PC-9 (cell line): Measurements from ENCODE around the gene CREB1. TPM values are rescaled to one million over a fixed set of nuclear protein-coding genes. Genes with fewer than 3 reads are reported as not detected.

Source experiments
- BruUV-seq: library from RNA; stranded (reverse); fragments of 400-500 nt; replicated peaks from 2 replicates; lab custom pipeline; 2021; lab: Mats Ljungman, UMichigan
- CTCF ChIA-PET: fragments of 300-600 bp; sonication (Branson Sonifier 250); formaldehyde crosslinking; loops from one replicate; lab custom pipeline; 2022; ENCODE audit warnings: antibody characterized with exemption; lab: Charles Lee
- POLR2A ChIA-PET: fragments of 300-600 bp; sonication (Branson Sonifier 250); formaldehyde crosslinking; loops from one replicate; lab custom pipeline; 2022; ENCODE audit warnings: antibody characterized with exemption; ENCODE audit not compliant: unreplicated experiment; lab: Charles Lee
- DNase-seq, 2 experiments: peaks; one replicate each; pipeline versions ENCODE4 v3.0.0 to v3.0.0-alpha.2; 2015 to 2022; ENCODE audit warnings: mixed read lengths in 1 of 2
- H2AFZ ChIP-seq: fragments of 200-600 bp; sonication (generic); 2 replicates; pipeline ENCODE4 v1.8.1; 2017; ENCODE audit warnings: antibody characterized with exemption
- H3F3A ChIP-seq: fragments of 200-600 bp; sonication (generic); 2 replicates; pipeline ENCODE4 v1.8.1; 2017; ENCODE audit warnings: antibody characterized with exemption, mild to moderate bottlenecking, low read depth; ENCODE audit not compliant: insufficient read depth
- H3K27ac ChIP-seq: fragments of 200-600 bp; sonication (generic); 2 replicates; pipeline ENCODE4 v1.6.1; 2016; ENCODE audit warnings: mixed run types
- H3K27me3 ChIP-seq: fragments of 200-600 bp; sonication (generic); 2 replicates; pipeline ENCODE4 v1.6.1; 2016; ENCODE audit warnings: low read depth, mixed run types; ENCODE audit not compliant: insufficient read depth
- H3K36me3 ChIP-seq: fragments of 200-600 bp; sonication (generic); 2 replicates; pipeline ENCODE4 v1.6.1; 2016; ENCODE audit warnings: low read depth, mixed run types
- H3K4me1 ChIP-seq: fragments of 200-600 bp; sonication (generic); replicated peaks from 2 replicates; pipeline ENCODE4 v1.6.1; 2016; ENCODE audit warnings: mixed run types; ENCODE audit not compliant: insufficient read depth
- H3K4me2 ChIP-seq: fragments of 200-600 bp; sonication (generic); 2 replicates; pipeline ENCODE4 v1.6.1; 2017; ENCODE audit warnings: mixed run types
- H3K4me3 ChIP-seq: fragments of 200-600 bp; sonication (generic); 2 replicates; pipeline ENCODE4 v1.6.1; 2016; ENCODE audit warnings: mixed run types
- H3K79me2 ChIP-seq: fragments of 200-600 bp; sonication (generic); 2 replicates; pipeline ENCODE4 v1.6.1; 2017; ENCODE audit warnings: low read depth, mixed run types
- H3K9me2 ChIP-seq: fragments of 200-600 bp; sonication (generic); 2 replicates; pipeline ENCODE4 v1.8.1; 2017; ENCODE audit warnings: mild to moderate bottlenecking; ENCODE audit not compliant: insufficient read depth
- H3K9me3 ChIP-seq: fragments of 200-600 bp; sonication (generic); 2 replicates; pipeline ENCODE4 v1.8.1; 2016; ENCODE audit warnings: low read depth; ENCODE audit not compliant: insufficient read depth
- H4K20me1 ChIP-seq: fragments of 200-600 bp; sonication (generic); 2 replicates; pipeline ENCODE4 v1.8.1; 2017; ENCODE audit not compliant: insufficient read depth
- EZH2 ChIP-seq: fragments of 200-600 bp; sonication (generic); IDR thresholded peaks from 2 replicates; pipeline ENCODE4 v1.8.0; 2017; ENCODE audit warnings: antibody characterized with exemption, low read depth
- intact Hi-C: fragments of 100-400 bp; cut with micrococcal nuclease; formaldehyde crosslinking; loops from one replicate; pipeline ENCODE4 v1.10.0; 2022; ENCODE audit not compliant: unreplicated experiment
- total RNA-seq: library from RNA; stranded (reverse); gene quantifications from 2 replicates; pipeline ENCODE4 v1.2.3, GENCODE V29; 2021
- TF ChIP-seq, protein P1 (sequence below): fragments of 200-600 bp; sonication (generic); conservative IDR thresholded peaks from 2 replicates; pipeline ENCODE4 v1.6.1; 2017; ENCODE audit warnings: mixed run types, antibody characterized with exemption, mild to moderate bottlenecking, moderate library complexity

The CREB1 gene
- total RNA-seq, 1 experiment from 2014 or later, result 42.2 TPM

DNA sequence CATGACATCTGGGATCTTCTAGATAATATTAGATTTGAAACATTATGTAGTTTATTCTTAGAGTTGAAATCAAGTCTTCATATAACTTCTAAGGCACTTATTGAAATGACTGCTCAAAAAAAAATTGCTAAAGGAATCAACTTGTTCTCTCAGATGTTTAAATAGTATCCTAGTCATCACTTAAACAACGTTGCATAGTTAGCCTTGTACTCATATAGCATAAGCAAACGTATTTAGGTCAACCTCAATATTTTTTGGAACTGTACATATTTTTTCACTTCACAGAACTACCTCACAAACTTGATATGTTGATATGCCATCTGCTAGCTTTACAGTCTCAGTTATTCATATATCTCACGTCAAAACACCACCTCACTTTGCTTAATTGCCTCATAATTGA is 47.1 kb upstream of the CREB1 start:
- ChIA-PET CTCF (no interaction called here), POLR2A (no interaction called here)
- Histone ChIP-seq H3K27ac (no peak overlapping the region), H3F3A (no peaks in the 10 kb centered on the region), H3K36me3 (no peaks in the 10 kb centered on the region), H2AFZ (no peak overlapping the region), H3K27me3 (no peaks in the 10 kb centered on the region), H3K4me3 (no peak overlapping the region), H3K4me1 (peaks cover 6% of the 10 kb centered on the region), H3K9me2 (no peaks in the 10 kb centered on the region), H3K79me2 (no peaks in the 10 kb centered on the region), H3K9me3 (no peaks in the 10 kb centered on the region), H3K4me2 (no peak overlapping the region), H4K20me1 (no peaks in the 10 kb centered on the region)
- DNase-seq, result no peak
- TF ChIP-seq, protein P1, sequence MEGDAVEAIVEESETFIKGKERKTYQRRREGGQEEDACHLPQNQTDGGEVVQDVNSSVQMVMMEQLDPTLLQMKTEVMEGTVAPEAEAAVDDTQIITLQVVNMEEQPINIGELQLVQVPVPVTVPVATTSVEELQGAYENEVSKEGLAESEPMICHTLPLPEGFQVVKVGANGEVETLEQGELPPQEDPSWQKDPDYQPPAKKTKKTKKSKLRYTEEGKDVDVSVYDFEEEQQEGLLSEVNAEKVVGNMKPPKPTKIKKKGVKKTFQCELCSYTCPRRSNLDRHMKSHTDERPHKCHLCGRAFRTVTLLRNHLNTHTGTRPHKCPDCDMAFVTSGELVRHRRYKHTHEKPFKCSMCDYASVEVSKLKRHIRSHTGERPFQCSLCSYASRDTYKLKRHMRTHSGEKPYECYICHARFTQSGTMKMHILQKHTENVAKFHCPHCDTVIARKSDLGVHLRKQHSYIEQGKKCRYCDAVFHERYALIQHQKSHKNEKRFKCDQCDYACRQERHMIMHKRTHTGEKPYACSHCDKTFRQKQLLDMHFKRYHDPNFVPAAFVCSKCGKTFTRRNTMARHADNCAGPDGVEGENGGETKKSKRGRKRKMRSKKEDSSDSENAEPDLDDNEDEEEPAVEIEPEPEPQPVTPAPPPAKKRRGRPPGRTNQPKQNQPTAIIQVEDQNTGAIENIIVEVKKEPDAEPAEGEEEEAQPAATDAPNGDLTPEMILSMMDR, result no peak
- TF ChIP-seq EZH2, result no peak
- BruUV-seq, result no TSS peak
- intact Hi-C loops, result loop anchor here (10.0 kb wide), 1 partner anchor 92 kb away; no protein-coding TSS in a partner anchor

DNA sequence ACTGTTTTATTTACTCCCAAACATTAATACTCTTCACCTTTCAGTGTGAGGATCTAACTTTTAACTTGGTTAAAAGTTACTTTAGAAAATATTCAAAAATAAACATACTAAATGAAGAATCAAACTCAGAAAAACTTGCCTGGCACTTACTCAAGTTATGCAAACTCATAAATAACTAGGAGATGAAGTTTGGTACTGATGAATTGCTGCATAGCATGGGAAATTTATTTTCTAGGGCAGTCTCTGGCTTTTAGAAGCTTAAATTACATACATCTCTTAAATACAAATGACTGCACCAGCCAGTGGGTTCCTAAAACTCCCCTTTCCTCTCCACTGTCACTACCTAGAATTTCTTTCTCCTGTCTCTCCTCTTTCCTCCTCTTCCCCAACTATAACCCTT is 46.7 kb upstream of the CREB1 start:
- intact Hi-C loops, result loop anchor here (10.0 kb wide), 1 partner anchor 92 kb away; no protein-coding TSS in a partner anchor
- no TSS peak for BruUV-seq
- H3K4me3 ChIP-seq, result no peak overlapping the region

DNA sequence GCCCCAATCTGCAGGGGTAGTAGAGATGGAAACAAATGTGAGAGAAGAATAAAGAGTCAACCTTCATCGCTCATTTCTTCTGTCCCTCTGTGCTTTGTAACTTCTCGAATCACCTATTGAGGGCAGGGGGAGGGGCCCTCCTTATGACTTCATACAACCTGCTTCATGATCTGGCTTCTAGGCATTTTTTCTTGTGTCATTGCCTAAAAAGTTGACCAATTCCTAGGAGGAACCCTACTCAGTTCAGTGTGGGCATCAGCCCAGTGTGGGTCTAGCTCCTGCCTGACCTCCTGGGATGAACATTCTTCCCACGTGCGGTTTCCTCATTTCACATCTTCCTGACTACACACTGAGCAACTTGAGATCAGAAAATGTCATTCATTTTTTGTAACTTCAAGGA is 46.3 kb upstream of the CREB1 start:
- Histone ChIP-seq H2AFZ (no peak overlapping the region), H3K27ac (no peak overlapping the region), H3K27me3 (no peaks in the 10 kb centered on the region), H3K79me2 (no peaks in the 10 kb centered on the region), H3K4me2 (no peak overlapping the region), H3K9me2 (no peaks in the 10 kb centered on the region), H3K36me3 (no peaks in the 10 kb centered on the region), H4K20me1 (no peaks in the 10 kb centered on the region), H3K4me3 (no peak overlapping the region), H3F3A (no peaks in the 10 kb centered on the region), H3K9me3 (no peaks in the 10 kb centered on the region), H3K4me1 (peaks cover under 1% of the 10 kb centered on the region; the same call in 1 of the 2 replicates)
- no peak for DNase-seq
- CTCF ChIA-PET, result no interaction called here
- intact Hi-C loops, result loop anchor here (10.0 kb wide), 1 partner anchor 91 kb away; no protein-coding TSS in a partner anchor
- BruUV-seq, result no TSS peak
- POLR2A ChIA-PET, result no interaction called here
- TF ChIP-seq, protein P1, result no peak
- no peak for TF ChIP-seq EZH2

More for the DNA sequence above, 46.7 kb upstream of the CREB1 start:
- Histone ChIP-seq H3K79me2 (no peaks in the 10 kb centered on the region), H3K27me3 (no peaks in the 10 kb centered on the region), H3K9me2 (no peaks in the 10 kb centered on the region), H2AFZ (no peak overlapping the region), H3K36me3 (no peaks in the 10 kb centered on the region), H3K27ac (no peak overlapping the region), H3K4me2 (no peak overlapping the region), H4K20me1 (no peaks in the 10 kb centered on the region), H3F3A (no peaks in the 10 kb centered on the region), H3K4me1 (peaks cover 5% of the 10 kb centered on the region), H3K9me3 (no peaks in the 10 kb centered on the region)
- DNase-seq, result no peak
- ChIA-PET POLR2A (no interaction called here), CTCF (no interaction called here)
- TF ChIP-seq EZH2, result no peak
- TF ChIP-seq, protein P1, result no peak
